Non-pigmented ciliary epithelial cell (primary cell): Measurements from ENCODE around the gene PDGFC.
A peak's percentile ranks its signal among the peaks of the same experiment; 100 is the strongest.

Experiments
- DNase-seq: peaks from one replicate; pipeline ENCODE4 v3.0.0-alpha.2; 2010; ENCODE audit warnings: low read depth

PDGFC gene

DNA sequence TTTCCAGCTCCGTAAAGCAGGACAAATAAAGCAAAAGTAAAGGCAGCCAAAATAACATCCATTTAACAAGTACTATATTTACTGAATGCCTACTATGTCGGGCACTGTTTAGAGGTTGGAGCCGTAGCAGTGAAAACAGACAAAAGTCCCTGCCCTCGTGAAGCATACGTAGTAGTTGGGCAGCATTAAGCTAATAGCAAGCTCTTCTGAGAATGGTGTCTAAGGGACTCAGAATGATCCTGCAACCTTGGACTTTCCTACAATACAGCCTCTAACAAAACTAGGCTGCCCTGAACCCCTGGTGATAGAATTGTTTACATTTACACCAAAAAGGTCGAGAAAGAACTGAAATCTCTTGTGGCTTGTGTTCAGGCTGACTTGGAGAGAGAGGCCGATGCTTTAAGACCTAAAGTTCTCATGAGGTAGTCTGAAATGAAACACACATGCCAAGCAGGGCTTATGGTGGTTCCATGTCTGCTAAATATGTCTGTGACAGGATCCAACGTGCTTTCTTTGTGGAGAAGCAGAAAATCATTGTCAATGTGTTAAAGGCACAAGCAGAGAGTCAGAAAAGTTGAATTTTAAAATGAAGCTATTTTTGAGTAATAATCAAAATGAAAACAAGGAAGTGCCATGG lies 898 bp upstream of the PDGFC start:
- DNase-seq, result no peak

DNA sequence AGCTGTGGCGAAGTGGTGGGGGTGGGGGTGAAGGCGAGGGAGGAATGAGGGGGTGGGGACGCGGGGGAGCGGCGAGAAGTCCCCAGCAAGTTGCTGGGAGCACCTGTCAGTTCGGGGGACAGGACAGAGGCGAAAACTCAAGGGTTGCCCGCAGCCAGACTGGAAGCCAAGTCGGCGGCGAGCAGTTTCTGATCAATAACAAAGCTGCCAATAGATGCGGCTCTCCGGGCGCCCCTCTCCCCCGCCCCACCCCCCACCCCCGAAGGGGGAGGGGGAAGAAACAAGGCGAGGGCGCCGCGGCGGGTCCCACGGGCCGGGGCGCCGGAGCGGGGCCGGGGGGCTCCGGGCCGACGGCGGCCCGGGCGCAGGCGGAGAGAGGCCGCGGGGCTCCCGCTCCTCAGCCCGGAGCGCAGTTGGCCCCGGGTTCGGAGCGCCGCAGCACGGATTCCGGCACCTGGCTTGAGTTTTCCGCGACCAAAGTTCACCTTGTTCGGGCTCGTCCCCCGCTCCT lies 379 bp downstream of the PDGFC start:
- no peak for DNase-seq

DNA sequence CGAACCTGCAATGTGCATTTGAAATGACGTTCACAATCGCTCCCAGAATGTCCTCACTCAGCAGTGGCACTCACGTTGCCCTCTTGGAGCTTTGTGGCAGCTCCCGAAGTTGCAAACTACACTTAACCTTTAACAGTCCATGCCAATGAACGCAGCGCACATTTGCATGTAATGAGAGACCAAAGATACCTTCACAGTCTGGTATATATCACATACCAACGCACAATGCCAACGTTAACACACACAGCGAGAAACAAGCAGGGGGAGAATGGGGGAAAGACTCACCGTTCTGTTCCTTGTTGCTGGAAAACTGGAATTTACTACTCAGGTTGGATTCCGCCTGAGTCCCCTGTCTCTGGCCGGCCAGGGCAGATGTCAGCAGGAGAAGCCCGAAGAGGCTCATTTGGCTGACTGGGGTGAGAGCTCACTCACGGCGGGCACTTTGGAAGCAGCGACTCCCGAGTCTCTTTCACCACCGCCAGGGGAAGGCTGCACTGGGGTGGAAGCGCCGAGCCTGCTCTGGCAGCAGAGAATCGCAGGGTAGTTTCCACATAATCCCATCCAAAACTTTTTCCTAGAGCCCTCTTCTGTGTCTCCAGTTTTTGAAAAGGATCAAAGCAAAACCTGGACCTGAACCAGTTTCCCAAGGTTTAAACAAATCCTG lies 966 bp downstream of the PDGFC start:
- DNase-seq, result no peak

DNA sequence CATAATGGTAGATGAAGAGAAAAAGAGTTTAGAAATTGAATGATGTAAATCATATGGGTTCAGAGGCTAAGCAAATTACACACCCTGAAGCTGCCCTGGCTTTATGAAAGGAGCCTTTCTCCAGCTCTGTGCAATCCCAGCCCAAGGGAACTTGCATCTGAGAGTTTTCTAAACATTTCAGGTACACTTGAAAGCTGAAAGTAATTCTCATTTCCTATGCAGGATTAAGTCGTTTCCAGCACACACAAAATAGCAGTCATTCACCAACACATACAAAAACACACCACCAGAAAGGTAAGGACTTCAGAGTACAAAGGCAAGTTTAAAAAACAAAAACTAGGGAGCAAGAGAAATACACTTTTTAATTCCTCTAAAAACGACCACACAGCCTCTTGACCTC lies 1.7 kb downstream of the PDGFC start:
- no peak for DNase-seq

DNA sequence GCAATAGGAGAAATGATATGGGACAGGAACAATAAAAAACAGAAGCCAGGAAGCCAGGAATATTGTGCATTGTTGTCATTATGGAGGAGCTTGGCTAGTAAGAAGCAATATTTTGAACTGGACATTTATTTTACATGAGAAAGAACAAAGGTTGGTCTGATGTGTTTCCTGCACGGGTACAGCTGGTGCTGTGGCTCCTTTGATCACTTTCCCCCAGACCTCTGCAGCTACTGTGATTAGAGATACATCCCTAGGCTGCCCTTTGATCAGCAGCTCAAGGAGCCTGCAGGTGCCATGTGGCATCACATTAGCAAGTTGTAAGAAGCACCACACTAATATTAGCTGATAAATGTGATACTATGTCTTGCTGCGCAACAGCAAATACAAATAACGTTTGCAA lies 2.5 kb downstream of the PDGFC start:
- DNase-seq, result no peak

DNA sequence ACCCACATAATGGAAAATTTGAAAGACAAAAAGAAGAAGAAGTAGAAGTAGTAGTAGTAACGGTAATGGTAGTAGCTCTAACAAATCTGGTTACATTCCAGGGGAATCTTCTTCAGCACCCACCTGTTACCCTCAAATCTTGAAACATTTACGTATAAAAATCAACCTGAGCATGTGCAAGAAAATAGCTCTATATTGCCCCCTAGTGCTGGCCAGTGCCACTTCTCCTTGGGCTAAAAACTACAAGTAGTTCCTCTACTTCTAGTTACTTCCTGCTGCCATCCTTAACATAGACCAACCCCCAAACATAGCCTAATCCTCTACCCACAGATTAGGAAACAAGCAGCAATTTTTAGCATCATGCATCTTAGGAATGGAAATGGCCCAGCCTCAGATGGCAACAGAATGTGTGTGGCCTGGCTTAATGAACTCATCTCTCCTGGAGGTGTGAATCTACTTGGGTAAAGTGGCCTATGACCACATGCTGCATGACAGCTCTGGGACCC lies 3.1 kb downstream of the PDGFC start:
- peak; percentile 65 for DNase-seq

DNA sequence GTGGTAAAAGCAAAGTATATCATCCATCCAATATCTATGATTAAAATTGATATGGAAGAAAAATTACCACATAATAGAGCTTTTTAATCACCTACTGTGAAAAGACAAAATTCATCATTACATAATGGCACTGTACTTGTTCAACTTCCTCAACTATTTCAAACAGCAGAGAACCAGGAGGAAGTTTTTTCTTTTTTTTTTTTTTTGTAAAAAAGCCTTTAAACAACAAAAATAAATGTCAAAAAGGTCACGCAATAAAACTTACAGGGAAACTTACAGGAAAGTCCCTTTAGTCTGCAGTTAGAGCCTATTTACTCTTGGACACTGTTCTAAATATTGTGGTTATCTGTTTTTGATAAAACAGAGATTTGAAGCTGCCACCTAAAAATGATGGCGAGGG lies 4.8 kb downstream of the PDGFC start:
- DNase-seq, result no peak

DNA sequence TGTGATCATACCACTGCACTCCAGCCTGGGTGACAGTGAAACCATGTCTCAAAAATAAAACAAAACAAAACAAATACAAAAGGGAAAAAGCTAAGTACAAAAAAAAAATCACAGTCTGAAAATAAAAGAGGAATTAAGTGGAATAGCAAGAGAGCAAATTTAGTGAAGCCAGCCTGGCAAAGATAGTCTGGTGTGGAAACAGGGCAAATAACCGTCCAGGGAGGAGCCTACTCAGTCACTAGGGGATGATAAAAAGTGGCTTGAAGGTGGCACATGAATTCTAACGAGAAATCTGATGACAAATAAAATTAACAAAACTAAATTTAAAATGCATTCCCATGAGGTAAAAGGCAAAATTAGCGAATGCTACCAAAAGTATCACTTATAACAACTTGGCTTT lies 8.2 kb downstream of the PDGFC start:
- no peak for DNase-seq

DNA sequence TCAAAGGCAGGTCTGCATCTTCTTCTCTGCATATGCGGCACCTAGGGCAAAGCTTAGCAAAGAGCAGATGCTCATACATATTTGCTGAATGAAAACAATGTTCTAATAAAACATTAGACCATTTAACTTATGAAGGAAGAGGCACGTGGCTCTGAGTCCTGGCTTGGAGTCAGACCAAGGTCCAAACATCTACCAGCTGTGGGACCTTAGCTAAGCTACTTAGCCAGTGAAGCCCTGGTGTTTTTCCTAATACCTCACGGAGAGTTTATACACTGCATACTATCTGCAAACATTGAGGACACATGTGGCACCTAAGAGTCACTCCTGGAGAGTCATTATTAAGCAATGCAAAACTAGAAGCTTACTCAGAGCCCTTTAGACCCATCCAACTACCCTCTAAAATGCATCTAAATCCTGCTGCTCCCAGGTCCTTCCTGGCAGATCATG lies 9.0 kb downstream of the PDGFC start:
- DNase-seq, result peak; percentile 65

DNA sequence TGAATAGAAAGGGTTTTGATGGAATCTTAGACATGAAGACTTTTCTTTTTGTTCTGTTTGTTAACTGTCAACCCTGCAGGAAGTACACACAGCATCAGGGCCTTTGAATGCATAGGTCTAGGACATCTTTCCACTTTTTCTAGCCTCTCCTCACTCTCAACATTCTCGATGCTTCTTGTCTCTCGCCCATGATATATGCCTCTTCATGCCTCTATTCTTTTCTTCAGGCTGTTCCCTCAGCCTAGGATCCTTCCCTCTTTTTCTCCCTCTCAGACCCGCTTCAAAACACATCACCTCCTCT lies 9.6 kb downstream of the PDGFC start:
- no peak for DNase-seq

DNA sequence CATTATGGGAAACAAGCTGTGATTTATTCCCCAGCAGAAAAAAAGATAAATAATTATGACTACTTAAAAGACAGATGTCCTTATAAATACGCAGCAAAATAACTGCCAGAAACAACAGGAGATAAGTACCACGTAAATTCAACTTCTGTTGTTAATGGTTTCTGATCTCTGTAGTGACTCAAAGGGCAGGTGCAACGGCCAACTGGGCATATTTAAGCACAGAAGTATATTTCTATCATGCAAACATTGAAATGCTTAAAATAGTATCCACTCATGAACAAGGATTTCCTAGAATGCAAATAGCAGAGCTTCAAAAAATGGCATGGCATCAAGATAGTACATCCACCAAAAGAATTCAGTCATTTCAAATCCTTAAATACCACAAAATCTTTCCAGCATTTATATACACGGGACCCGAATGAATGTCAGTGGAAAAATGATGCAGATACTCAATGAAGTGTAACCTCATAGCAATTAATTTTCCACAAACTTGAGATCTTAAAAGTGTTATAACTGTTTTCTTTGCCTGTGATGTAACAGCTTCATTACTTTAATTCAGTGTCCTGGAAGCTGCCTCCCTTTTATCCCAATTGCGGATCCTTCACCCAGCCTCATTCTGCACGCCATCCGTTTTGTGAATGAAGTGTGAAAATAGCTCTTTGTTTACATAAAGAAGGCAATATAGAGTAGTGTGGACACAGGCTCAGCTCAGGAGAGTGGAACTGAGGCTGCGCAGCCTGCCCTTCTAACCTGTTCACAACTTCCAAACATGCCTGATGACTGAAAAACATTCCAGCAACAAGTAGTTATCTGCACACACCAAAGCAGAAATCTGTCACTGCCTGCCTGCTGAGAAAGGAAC lies 10.2 kb downstream of the PDGFC start:
- no peak for DNase-seq

DNA sequence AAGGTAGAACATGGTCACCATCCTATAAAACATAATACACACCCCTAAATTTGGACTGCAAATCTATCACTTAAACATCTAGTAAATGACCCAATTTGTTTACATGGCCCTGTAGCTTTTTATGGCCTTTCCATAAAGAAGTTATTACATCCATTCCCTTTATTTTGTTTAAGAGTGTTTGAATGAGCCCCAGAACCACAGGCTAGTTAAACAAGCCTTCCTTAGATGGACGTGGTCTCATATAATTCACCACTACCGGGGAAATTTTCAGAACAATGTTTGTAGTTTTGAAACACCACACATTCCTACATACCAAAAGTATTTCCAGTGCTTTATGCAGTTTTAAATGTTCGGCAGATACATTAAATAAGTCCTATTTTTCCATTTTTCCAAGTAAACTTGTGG lies 12.3 kb downstream of the PDGFC start:
- no peak for DNase-seq

DNA sequence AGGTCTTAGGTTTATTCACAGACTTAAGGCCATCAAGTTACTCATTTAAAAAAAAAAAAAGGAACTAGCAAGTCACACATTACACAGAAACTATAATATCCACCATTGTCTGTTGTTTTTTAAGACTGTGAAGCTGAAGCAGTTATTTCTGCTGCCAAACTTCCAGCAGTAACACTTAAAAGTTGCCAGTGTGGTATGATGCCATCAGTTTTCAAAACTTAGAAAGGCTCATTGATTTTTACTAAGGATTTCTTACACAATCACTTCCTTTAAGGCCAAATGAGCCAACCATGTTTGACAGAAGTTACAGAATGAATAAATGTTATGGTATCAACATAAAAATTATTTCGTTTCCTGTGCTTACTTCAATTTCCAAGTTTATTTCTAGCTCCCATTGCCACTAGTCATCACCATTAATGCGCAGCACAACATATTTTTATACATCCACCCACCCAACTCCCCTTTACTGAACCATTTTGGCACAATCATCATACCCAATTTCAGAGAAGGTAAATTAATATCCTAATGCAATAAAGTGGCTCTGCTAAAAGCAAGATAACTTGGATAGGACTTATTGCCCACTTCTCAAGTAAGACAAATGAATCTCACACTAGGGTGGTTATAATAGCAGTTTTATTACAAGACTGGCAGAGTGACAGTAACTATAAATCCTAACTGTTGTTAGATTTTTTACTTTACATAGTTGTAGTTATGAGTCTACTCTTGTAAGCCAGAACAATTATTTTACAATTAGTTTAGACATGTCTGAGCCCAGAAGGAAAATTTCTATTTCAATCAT lies 13.1 kb downstream of the PDGFC start:
- no peak for DNase-seq

DNA sequence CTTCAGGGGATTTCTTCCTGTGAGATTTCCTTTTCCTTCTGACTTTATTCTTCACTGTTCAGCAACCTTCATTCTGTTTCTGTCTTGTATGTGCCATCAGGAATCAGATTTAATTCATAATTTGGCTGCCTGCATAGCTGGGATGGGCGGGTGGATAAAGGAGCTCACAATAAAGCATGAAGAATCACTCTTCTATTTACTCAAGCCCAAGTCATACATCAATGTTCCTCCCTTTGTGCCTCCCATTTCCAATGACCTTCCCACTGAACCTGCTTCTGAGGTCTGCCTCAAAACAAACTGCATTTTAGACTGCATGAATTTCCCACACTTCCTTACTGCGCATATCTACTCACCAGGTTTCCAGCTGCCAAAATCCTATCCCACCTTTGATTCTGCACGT lies 14.0 kb downstream of the PDGFC start:
- DNase-seq, result no peak

DNA sequence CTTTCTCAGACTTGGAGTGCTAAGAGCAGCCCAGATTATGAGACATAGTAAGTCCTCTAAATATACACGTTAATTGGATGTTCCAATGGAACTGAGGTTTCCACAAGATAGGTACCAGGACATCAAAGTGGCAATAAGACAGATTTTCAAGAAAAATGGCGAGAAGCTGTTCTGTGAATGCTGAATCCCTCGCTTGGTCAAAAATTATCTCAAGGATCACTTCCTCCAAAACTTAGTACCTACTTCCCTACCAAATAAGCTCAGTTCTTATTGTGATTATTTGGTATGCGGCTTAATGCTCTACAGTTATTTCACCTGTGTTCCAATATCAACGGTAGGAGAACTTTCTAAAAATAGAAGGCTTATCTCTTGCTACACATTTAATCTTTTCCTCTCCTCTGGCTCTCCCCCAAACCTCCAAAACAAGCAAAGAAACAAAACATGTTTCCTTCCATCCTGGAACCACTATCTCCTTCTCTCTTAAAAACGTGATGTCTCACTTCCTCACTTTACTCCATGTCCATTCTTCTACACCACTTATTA lies 14.7 kb downstream of the PDGFC start:
- no peak for DNase-seq

DNA sequence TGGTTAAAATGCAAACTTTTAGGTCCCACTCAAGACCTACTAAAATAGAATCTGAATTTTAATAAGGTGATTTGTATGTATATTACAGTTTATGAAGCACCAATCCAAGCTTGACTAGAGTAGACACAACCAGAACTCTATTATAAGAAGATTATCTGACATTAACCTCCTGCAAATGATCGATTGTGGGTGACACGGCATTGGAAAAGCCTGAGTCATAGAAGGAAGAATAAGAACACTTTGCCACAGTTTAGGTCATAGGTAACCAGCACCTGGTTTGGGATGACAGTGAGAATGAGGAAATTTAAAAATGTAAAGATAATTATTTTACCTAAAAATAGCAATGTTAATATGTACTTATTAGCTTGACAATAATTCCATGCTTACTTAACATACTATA lies 15.2 kb downstream of the PDGFC start:
- DNase-seq, result no peak

DNA sequence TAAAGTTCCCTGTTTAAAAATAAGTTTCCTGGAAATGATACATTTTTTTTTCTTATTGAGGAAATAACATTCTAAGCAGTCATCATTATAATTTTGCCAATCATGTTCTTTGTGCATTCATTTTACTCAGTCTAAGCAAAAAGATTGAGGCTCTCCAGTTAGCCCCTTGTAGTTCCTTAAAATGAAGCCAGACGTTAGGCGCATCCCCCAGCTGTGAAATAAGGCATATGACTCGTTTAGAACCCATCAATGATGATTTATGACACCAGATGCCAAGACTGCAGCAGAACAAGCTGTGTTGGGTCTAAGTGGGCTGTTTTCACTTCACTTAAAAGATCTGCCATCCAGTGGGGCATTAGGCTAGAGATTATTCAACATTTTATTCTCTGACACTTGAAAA lies 17.0 kb downstream of the PDGFC start:
- no peak for DNase-seq

DNA sequence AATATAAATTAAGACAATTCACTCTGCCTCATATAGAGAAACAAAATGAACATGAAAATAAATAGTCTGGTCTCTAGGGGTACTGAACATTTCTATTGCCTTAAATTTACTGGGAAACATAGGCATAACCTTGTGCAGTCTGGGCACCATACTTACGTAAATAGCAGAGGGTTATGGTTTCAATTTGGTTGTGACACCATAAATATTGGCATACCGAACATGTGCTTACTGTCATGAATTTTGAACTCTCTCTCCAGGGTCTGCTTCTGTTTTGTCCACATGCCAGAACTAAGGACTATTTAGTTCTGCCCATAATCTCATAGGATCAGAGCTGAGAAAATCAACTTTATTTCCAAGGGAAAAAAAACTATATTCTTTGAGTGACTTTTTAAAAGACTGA lies 17.6 kb downstream of the PDGFC start:
- no peak for DNase-seq

DNA sequence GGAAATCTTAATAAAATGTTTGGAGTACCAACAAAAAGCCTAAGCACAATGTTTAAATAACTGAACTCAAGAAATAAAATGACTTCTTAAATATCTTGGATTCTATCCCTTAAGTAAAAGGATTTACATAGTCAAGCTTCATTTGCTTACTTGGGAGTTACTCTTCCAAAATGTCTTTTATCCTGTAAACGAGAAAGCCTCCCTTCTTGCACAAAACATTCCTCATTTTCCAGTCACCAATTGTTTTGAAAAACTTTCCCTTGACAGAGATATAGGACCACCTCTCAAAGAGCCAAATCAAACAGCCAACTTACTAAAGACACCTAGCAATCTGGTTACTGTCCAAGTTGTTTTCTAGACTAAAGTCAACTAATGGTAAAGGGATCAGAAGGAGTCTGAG lies 18.6 kb downstream of the PDGFC start:
- no peak for DNase-seq

DNA sequence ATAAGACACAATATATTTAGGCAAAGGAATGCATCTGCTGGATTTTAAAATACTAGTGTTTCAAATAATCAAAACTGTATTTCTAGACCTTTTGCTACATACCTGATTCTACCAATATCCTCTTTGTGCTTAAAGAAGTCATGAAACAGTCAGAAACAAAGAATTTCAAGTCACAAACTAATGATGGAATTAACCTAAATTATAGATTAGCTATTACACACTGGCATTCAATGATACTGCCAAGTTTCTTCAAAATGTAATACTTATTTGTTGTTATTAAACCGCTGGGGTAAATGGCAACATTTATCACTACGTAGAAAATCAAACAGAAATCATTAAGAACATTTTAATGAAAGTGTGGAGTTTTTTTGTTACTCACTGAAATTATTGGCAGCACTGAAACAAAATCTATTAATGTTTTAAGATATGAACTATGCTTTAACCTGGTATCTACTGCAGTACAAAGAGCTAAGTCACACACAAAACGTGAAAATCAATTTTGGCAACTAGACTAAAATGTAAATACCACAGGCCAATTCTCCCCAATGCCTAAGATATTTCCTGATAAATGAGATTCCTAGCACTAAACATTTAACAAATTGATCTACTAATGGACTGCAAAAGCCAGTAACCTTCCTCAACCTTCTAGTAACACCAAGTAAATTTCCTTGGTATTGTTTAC lies 19.4 kb downstream of the PDGFC start:
- DNase-seq, result no peak

DNA sequence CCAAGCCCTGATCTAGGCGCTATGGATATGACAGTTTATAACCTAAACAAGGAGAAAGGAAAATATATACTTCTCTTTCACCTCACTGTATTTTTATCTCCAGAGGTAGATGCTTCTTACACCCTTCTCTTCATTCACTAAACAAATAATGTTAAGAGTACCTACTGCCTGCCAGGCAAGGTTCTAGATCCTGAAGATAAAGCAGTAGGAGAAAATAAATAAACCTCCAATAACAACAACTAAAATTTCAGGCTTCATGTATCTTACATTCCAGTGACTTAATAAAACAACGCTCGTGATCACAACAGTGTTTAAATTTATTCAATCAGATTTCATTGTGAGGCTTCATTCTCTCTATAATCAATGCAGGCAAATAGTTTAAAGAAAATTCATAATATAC lies 20.7 kb downstream of the PDGFC start:
- no peak for DNase-seq
